H9 (cell line): ENCODE measurements around the gene CTXN1. TPM values are rescaled to one million over a fixed set of nuclear protein-coding genes. Genes with fewer than 3 reads are reported as not detected.
A peak's percentile ranks its signal among the peaks of the same experiment; 100 is the strongest.

Experiments
- DNase-seq: peaks from one replicate; pipeline ENCODE4 v3.0.0-alpha.2; 2017
- H2AFZ ChIP-seq: one replicate; pipeline ENCODE4 v1.6.1; 2013; ENCODE audit warnings: mild to moderate bottlenecking, low read length, control low read depth, moderate library complexity
- H2AK5ac ChIP-seq: 2 replicates; pipeline ENCODE4 v1.6.1; 2013; ENCODE audit warnings: low read length, control low read depth, mixed read lengths; ENCODE audit not compliant: insufficient read length
- H2BK120ac ChIP-seq: one replicate; pipeline ENCODE4 v1.6.1; 2013; ENCODE audit warnings: low read depth, mild to moderate bottlenecking, low read length, control low read depth, inconsistent platforms; ENCODE audit not compliant: poor library complexity, severe bottlenecking
- H2BK12ac ChIP-seq: 2 replicates; pipeline ENCODE4 v1.6.1; 2013; ENCODE audit warnings: low read length, control low read depth, mixed read lengths, low read depth; ENCODE audit not compliant: insufficient read length
- H2BK15ac ChIP-seq: 2 replicates; pipeline ENCODE4 v1.6.1; 2013; ENCODE audit warnings: low read depth, low read length, control low read depth
- H2BK20ac ChIP-seq: one replicate; pipeline ENCODE4 v1.6.1; 2013; ENCODE audit warnings: low read depth, mild to moderate bottlenecking, low read length, control low read depth, inconsistent platforms; ENCODE audit not compliant: poor library complexity, severe bottlenecking
- H2BK5ac ChIP-seq: 2 replicates; pipeline ENCODE4 v1.6.1; 2013; ENCODE audit warnings: low read length, control low read depth, mixed read lengths; ENCODE audit not compliant: insufficient read length
- H3K14ac ChIP-seq: 2 replicates; pipeline ENCODE4 v1.6.1; 2013; ENCODE audit warnings: low read length, control low read depth; ENCODE audit not compliant: insufficient read depth
- H3K18ac ChIP-seq: 2 replicates; pipeline ENCODE4 v1.6.1; 2013; ENCODE audit warnings: low read depth, mild to moderate bottlenecking, mixed read lengths, low read length, control low read depth; ENCODE audit not compliant: insufficient read length
- H3K23ac ChIP-seq: 2 replicates; pipeline ENCODE4 v1.6.1; 2013; ENCODE audit warnings: low read length, control low read depth, mixed read lengths, low read depth; ENCODE audit not compliant: insufficient read length
- H3K23me2 ChIP-seq: 2 replicates; pipeline ENCODE4 v1.6.1; 2013; ENCODE audit warnings: low read depth, mild to moderate bottlenecking, mixed read lengths, low read length, control low read depth; ENCODE audit not compliant: insufficient read length, poor library complexity, severe bottlenecking
- H3K27ac ChIP-seq: 2 replicates; pipeline ENCODE4 v1.5.1; 2013; ENCODE audit warnings: low read length, control low read depth, mixed read lengths, low read depth; ENCODE audit not compliant: insufficient read length
- H3K27me3 ChIP-seq: 2 replicates; pipeline ENCODE4 v1.6.1; 2013; ENCODE audit warnings: low read length, control low read depth, inconsistent platforms; ENCODE audit not compliant: insufficient read depth
- H3K4ac ChIP-seq: 2 replicates; pipeline ENCODE4 v1.6.1; 2013; ENCODE audit warnings: low read depth, mild to moderate bottlenecking, control low read depth, inconsistent platforms, low read length, moderate library complexity
- H3K4me1 ChIP-seq: 2 replicates; pipeline ENCODE4 v1.6.1; 2013; ENCODE audit warnings: low read length, control low read depth, inconsistent platforms; ENCODE audit not compliant: insufficient read depth
- H3K4me2 ChIP-seq: 2 replicates; pipeline ENCODE4 v1.6.1; 2013; ENCODE audit warnings: low read length, control low read depth, mixed read lengths; ENCODE audit not compliant: insufficient read length, insufficient read depth
- H3K56ac ChIP-seq: 2 replicates; pipeline ENCODE4 v1.6.1; 2013; ENCODE audit warnings: low read depth, mild to moderate bottlenecking, mixed read lengths, low read length, control low read depth; ENCODE audit not compliant: insufficient read length
- H3K79me1 ChIP-seq: 2 replicates; pipeline ENCODE4 v1.6.1; 2013; ENCODE audit warnings: low read depth, mild to moderate bottlenecking, moderate library complexity, low read length, control low read depth, inconsistent platforms; ENCODE audit not compliant: insufficient read depth, poor library complexity, severe bottlenecking
- H3K79me2 ChIP-seq: 2 replicates; pipeline ENCODE4 v1.6.1; 2013; ENCODE audit warnings: low read length, control low read depth, inconsistent platforms; ENCODE audit not compliant: insufficient read depth
- H3K9ac ChIP-seq: 2 replicates; pipeline ENCODE4 v1.6.1; 2013; ENCODE audit warnings: low read length, control low read depth, mixed read lengths; ENCODE audit not compliant: insufficient read length; ENCODE audit errors: extremely low read depth
- H3K9me3 ChIP-seq: one replicate; pipeline ENCODE4 v1.6.1; 2013; ENCODE audit warnings: low read depth, low read length, inconsistent platforms; ENCODE audit not compliant: control insufficient read depth
- H3T11ph ChIP-seq: one replicate; pipeline ENCODE4 v1.6.1; 2013; ENCODE audit warnings: mild to moderate bottlenecking, low read length, control low read depth, inconsistent platforms
- H4K20me1 ChIP-seq: one replicate; pipeline ENCODE4 v1.6.1; 2013; ENCODE audit not compliant: control insufficient read depth, insufficient read length, insufficient read depth
- H4K5ac ChIP-seq: 2 replicates; pipeline ENCODE4 v1.6.1; 2013; ENCODE audit warnings: low read depth, mild to moderate bottlenecking, mixed read lengths, low read length, control low read depth; ENCODE audit not compliant: insufficient read length
- H4K8ac ChIP-seq: replicated peaks from 2 replicates; pipeline ENCODE4 v1.6.1; 2013; ENCODE audit warnings: low read length, control low read depth, mixed read lengths, low read depth; ENCODE audit not compliant: insufficient read length
- H4K91ac ChIP-seq: 2 replicates; pipeline ENCODE4 v1.6.1; 2013; ENCODE audit warnings: low read depth, mild to moderate bottlenecking, moderate library complexity, mixed read lengths, low read length, control low read depth; ENCODE audit not compliant: insufficient read length
- H3K27ac Mint-ChIP-seq, 3 experiments: 2 replicates in 2 of 3; 3 replicates in 1 of 3; pipeline ENCODE4 v1.8.0; 2020 to 2021; ENCODE audit warnings: mixed read lengths in 3 of 3, mild to moderate bottlenecking in 1 of 3, moderate library complexity in 1 of 3
- H3K27me3 Mint-ChIP-seq: 2 replicates; pipeline ENCODE4 v1.8.0; 2021; ENCODE audit warnings: low read depth, mild to moderate bottlenecking, moderate library complexity, mixed read lengths
- H3K36me3 Mint-ChIP-seq, 3 experiments: 2 replicates in 2 of 3; 3 replicates in 1 of 3; pipeline ENCODE4 v1.8.0; 2020 to 2021; ENCODE audit warnings: low read depth in 3 of 3, mixed read lengths in 3 of 3; ENCODE audit not compliant: insufficient read depth in 1 of 3
- H3K4me1 Mint-ChIP-seq, 2 experiments: 2 replicates each; pipeline ENCODE4 v1.8.0; 2020; ENCODE audit warnings: mixed read lengths in 2 of 2
- H3K4me3 Mint-ChIP-seq, 2 experiments: 2 replicates in 1 of 2; 3 replicates in 1 of 2; pipeline ENCODE4 v1.8.0; 2020 to 2021; ENCODE audit warnings: mild to moderate bottlenecking in 2 of 2, mixed read lengths in 2 of 2, moderate library complexity in 1 of 2
- H3K9me3 Mint-ChIP-seq, 2 experiments: 2 replicates in 1 of 2; 3 replicates in 1 of 2; pipeline ENCODE4 v1.8.0; 2020; ENCODE audit warnings: mild to moderate bottlenecking in 2 of 2, mixed read lengths in 2 of 2, moderate library complexity in 1 of 2
- WGBS: extraction: QIAGEN DNeasy Blood & Tissue Kit; methylation state at CpG from one replicate; pipeline ENCODE4 v1.1.7; 2013; ENCODE audit warnings: missing lambda C conversion rate, low lambda C conversion rate, mixed read lengths; ENCODE audit not compliant: insufficient read length; ENCODE audit errors: extremely low coverage; 5-methylcytosine and 5-hydroxymethylcytosine counted together
- total RNA-seq: library from RNA; stranded (reverse); gene quantifications from 2 replicates; pipeline ENCODE4 v1.2.1, GENCODE V29; 2021
- TF ChIP-seq, protein P1 (sequence below): fragments of 200-600 bp; sonication (generic); conservative IDR thresholded peaks from 3 replicates; pipeline ENCODE4 v1.8.0; 2021; ENCODE audit warnings: antibody characterized with exemption, mild to moderate bottlenecking

CTXN1 gene
- total RNA-seq, 1 experiment from 2014 or later = 22.7 TPM

DNA sequence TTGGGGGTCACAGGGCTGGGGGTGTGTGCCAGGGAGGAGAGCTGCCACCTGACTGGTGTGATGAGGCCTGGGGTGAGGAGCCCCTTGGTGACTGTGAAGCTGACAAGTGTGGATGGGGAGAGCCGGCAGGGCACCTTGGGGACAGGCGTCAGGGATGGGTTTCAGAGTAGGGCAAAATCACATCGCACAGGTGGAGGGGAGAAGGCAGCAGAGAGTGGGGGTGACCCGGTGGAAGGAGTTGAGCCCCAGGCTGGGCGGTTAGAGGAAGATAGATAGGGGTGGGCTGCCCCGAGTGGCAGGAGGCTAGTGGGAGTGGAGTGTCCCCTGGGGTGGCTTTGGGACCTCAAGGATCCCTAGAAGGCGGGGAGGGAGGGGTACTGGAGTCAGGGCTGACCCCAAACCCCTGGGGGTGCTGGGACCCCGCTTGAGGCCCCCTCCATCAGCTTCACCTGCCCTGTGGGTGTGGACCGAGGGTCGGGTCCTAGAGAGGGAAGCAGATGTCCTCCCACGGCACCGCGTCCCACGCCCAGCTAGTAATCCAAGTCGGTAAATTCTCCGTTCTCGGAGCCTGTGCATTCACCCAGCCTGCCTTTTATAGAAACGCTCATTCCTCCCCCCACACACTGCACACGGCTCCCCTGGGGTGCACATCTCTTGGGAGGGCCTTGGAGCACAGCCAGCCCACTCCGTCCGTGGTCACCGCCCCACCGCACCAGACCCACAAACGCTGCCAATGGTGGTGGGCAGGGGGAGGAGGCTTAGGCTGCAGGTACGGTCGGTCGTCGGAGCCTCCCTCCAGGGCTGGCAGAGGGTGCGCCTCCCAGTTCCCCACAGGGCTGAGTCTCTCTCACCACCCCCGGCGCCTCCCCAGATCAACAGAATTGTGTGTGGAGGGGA lies 2.4 kb downstream of the CTXN1 start:
- Mint-ChIP-seq H3K9me3 (no peaks in the 10 kb centered on the region; a peak in 1 of 5 replicates), H3K4me3 (peak overlapping the region in 1 of 2 experiments; percentile 41; a peak in 1 of 5 replicates), H3K36me3 (peaks cover 6 to 21% (median 12%) of the 10 kb centered on the region in 3 experiments; a peak in 5 of 7 replicates), H3K27me3 (peaks cover 11% of the 10 kb centered on the region), H3K27ac (peak overlapping the region in 1 of 3 experiments; percentile 14; a peak in 1 of 7 replicates), H3K4me1 (peaks cover 15 to 19% of the 10 kb centered on the region in 2 experiments)
- H3K56ac ChIP-seq = no peak overlapping the region
- no peak overlapping the region for H2BK120ac ChIP-seq
- WGBS = no CpG with 5 or more reads among the region's 31 CpGs
- no peak for DNase-seq
- H3K14ac ChIP-seq = no peak overlapping the region
- H3K9me3 ChIP-seq = no peaks in the 10 kb centered on the region
- no peak overlapping the region for H3K4ac ChIP-seq
- TF ChIP-seq, protein P1, sequence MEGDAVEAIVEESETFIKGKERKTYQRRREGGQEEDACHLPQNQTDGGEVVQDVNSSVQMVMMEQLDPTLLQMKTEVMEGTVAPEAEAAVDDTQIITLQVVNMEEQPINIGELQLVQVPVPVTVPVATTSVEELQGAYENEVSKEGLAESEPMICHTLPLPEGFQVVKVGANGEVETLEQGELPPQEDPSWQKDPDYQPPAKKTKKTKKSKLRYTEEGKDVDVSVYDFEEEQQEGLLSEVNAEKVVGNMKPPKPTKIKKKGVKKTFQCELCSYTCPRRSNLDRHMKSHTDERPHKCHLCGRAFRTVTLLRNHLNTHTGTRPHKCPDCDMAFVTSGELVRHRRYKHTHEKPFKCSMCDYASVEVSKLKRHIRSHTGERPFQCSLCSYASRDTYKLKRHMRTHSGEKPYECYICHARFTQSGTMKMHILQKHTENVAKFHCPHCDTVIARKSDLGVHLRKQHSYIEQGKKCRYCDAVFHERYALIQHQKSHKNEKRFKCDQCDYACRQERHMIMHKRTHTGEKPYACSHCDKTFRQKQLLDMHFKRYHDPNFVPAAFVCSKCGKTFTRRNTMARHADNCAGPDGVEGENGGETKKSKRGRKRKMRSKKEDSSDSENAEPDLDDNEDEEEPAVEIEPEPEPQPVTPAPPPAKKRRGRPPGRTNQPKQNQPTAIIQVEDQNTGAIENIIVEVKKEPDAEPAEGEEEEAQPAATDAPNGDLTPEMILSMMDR = no peak
- no peak overlapping the region for H2AK5ac ChIP-seq
- no peak overlapping the region for H2BK15ac ChIP-seq
- no peak overlapping the region for H3K27ac ChIP-seq
- H3K9ac ChIP-seq = no peak overlapping the region
- no peak overlapping the region for H2BK20ac ChIP-seq
- H4K20me1 ChIP-seq = no peaks in the 10 kb centered on the region
- no peak overlapping the region for H4K8ac ChIP-seq
- 0 out of 2 replicates have a peak, but pooled peaks cover 4% of the 10 kb centered on the region for H3K4me1 ChIP-seq
- no peak overlapping the region for H2BK12ac ChIP-seq
- H3K27me3 ChIP-seq = no peaks in the 10 kb centered on the region; the same call in 1 of the 2 replicates
- H3K79me2 ChIP-seq = no peaks in the 10 kb centered on the region
- H4K5ac ChIP-seq = no peak overlapping the region
- no peak overlapping the region for H2BK5ac ChIP-seq
- no peaks in the 10 kb centered on the region for H3K79me1 ChIP-seq
- H2AFZ ChIP-seq = no peak overlapping the region
- no peak overlapping the region for H3T11ph ChIP-seq
- H3K23me2 ChIP-seq = peaks cover 4% of the 10 kb centered on the region
- H3K23ac ChIP-seq = no peak overlapping the region
- H3K4me2 ChIP-seq = no peak overlapping the region
- H4K91ac ChIP-seq = no peak overlapping the region
- H3K18ac ChIP-seq = no peak overlapping the region
